WTC11 (cell line): ENCODE data around the gene MMP28.

Source experiments
- ATF2 ChIP-seq: sonication (generic); formaldehyde crosslinking; IDR thresholded peaks from 2 replicates; pipeline ENCODE4 v1.8.1; 2022; ENCODE audit warnings: low read depth, missing genetic modification reagents, borderline replicate concordance
- SOX15 ChIP-seq: fragments of 250-450 bp; sonication (Bioruptor Pico); IDR thresholded peaks from 2 replicates; pipeline ENCODE4 v1.9.0; 2021; ENCODE audit warnings: mild to moderate bottlenecking
- USF2 ChIP-seq: sonication (generic); formaldehyde crosslinking; IDR thresholded peaks from 2 replicates; pipeline ENCODE4 v1.8.1; 2023; ENCODE audit warnings: mild to moderate bottlenecking, missing genetic modification reagents, moderate library complexity
- TF ChIP-seq, protein P1 (sequence below): fragments of 200-600 bp; IDR thresholded peaks from 2 replicates; pipeline ENCODE4 v1.8.0; 2022; ENCODE audit warnings: antibody characterized with exemption

DNA sequence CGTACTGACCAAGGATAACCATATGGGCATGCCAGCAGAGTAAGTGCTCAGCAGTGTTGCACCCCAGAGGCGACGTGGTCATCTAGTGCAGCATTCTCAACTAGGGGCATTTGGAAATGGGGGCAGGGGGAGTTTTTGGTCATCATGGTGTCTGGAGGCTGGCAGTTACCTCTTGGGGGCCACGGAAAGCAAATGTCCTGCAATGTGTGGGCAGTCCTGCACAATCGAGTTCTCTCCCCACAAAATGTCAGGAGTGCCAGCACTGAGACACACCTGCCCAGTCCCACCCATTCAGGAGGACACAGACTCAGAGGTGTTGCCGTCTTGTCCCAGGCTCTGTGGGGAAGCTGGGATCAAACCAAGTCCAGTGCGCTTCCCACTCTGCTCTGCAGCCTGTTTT lies 61.0 kb downstream of the MMP28 start:
- TF ChIP-seq, protein P1, sequence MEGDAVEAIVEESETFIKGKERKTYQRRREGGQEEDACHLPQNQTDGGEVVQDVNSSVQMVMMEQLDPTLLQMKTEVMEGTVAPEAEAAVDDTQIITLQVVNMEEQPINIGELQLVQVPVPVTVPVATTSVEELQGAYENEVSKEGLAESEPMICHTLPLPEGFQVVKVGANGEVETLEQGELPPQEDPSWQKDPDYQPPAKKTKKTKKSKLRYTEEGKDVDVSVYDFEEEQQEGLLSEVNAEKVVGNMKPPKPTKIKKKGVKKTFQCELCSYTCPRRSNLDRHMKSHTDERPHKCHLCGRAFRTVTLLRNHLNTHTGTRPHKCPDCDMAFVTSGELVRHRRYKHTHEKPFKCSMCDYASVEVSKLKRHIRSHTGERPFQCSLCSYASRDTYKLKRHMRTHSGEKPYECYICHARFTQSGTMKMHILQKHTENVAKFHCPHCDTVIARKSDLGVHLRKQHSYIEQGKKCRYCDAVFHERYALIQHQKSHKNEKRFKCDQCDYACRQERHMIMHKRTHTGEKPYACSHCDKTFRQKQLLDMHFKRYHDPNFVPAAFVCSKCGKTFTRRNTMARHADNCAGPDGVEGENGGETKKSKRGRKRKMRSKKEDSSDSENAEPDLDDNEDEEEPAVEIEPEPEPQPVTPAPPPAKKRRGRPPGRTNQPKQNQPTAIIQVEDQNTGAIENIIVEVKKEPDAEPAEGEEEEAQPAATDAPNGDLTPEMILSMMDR, result no peak
- TF ChIP-seq USF2 (CRISPR knock-in tag), result no peak
- no peak for TF ChIP-seq ATF2 (CRISPR knock-in tag)
- no peak for TF ChIP-seq SOX15 (CRISPR knock-in tag)
